ENCODE results near the gene TP53AIP1.

- TF ChIP-seq ZNF274 (IDR thresholded peaks at IDR 0.05; ENCODE audit: low read depth, low read length) (no peak), SUZ12 (IDR thresholded peaks at IDR 0.05; ENCODE audit: extremely low read depth, insufficient read depth, insufficient read length) (no peak), YY1 (IDR thresholded peaks at IDR 0.05; ENCODE audit: insufficient read depth, insufficient read length) (no peak)
Measured at GRCh38 chr11:128924104-128924503, 18.6 kb downstream of the TP53AIP1 start.

All from NT2/D1 (cell line).